ENCODE measurements around the gene IQCC.

The IQCC gene

GRCh38 chr1:32187850-32188249, 17.6 kb upstream of the IQCC start:
- H3K27me3 ChIP-seq (ENCODE audit: low read depth, low read length) = no peaks in the 10 kb centered on the region
- no peaks in the 10 kb centered on the region for H3K9me3 ChIP-seq (ENCODE audit: insufficient read depth, low read length)
- H4K20me1 ChIP-seq (ENCODE audit: insufficient read depth, low read length) = peaks cover 2% of the 10 kb centered on the region
- H3K4me3 ChIP-seq (ENCODE audit: low read length) = no peak overlapping the region
- no peak overlapping the region for H3K4me2 ChIP-seq (ENCODE audit: low read length)
- peaks cover 42% of the 10 kb centered on the region for H3K79me2 ChIP-seq (ENCODE audit: low read length)
- H3K36me3 ChIP-seq (replicated peaks; ENCODE audit: low read depth, low read length) = peaks cover 52% of the 10 kb centered on the region
- H3K27ac ChIP-seq (ENCODE audit: low read length) = no peak overlapping the region
- no peak overlapping the region for H2AFZ ChIP-seq (ENCODE audit: low read depth, low read length)
- no peaks in the 10 kb centered on the region for H3K4me1 ChIP-seq (ENCODE audit: low read length)
- no peak overlapping the region for H3K9ac ChIP-seq (ENCODE audit: low read length)
- no peak for TF ChIP-seq EZH2phosphoT487 (IDR thresholded peaks at IDR 0.05; ENCODE audit: low read depth)
- TF ChIP-seq CTCF (IDR thresholded peaks at IDR 0.05; ENCODE audit: low read depth, low read length) = no peak

GRCh38 chr1:32192220-32192948, 13.1 kb upstream of the IQCC start:
- H3K9me3 ChIP-seq (ENCODE audit: insufficient read depth, low read length) = no peaks in the 10 kb centered on the region
- H3K9ac ChIP-seq (ENCODE audit: low read length) = no peak overlapping the region
- H3K4me3 ChIP-seq (ENCODE audit: low read length) = no peak overlapping the region
- H2AFZ ChIP-seq (ENCODE audit: low read depth, low read length) = no peak overlapping the region
- H3K4me1 ChIP-seq (ENCODE audit: low read length) = no peaks in the 10 kb centered on the region
- H3K4me2 ChIP-seq (ENCODE audit: low read length) = no peak overlapping the region
- peaks cover 6% of the 10 kb centered on the region; the same call in 1 of the 2 replicates for H3K79me2 ChIP-seq (ENCODE audit: low read length)
- H3K27me3 ChIP-seq (ENCODE audit: low read depth, low read length) = no peaks in the 10 kb centered on the region
- H3K36me3 ChIP-seq (replicated peaks; ENCODE audit: low read depth, low read length) = peaks cover 50% of the 10 kb centered on the region
- H3K27ac ChIP-seq (ENCODE audit: low read length) = no peak overlapping the region
- no peak for TF ChIP-seq CTCF (IDR thresholded peaks at IDR 0.05; ENCODE audit: low read depth, low read length)
- no peak for TF ChIP-seq EZH2phosphoT487 (IDR thresholded peaks at IDR 0.05; ENCODE audit: low read depth)
- H4K20me1 ChIP-seq (ENCODE audit: insufficient read depth, low read length) = no peaks in the 10 kb centered on the region; the same call in 1 of the 2 replicates

GRCh38 chr1:32194984-32195383, 10.5 kb upstream of the IQCC start:
- Histone ChIP-seq H3K4me1 (ENCODE audit: low read length) (peaks cover 19% of the 10 kb centered on the region), H3K9ac (ENCODE audit: low read length) (no peak overlapping the region), H3K36me3 (replicated peaks; ENCODE audit: low read depth, low read length) (peaks cover 41% of the 10 kb centered on the region), H2AFZ (ENCODE audit: low read depth, low read length) (no peak overlapping the region), H4K20me1 (ENCODE audit: insufficient read depth, low read length) (no peaks in the 10 kb centered on the region), H3K4me2 (ENCODE audit: low read length) (no peak overlapping the region), H3K4me3 (ENCODE audit: low read length) (no peak overlapping the region), H3K79me2 (ENCODE audit: low read length) (no peaks in the 10 kb centered on the region), H3K27ac (ENCODE audit: low read length) (no peak overlapping the region), H3K9me3 (ENCODE audit: insufficient read depth, low read length) (no peaks in the 10 kb centered on the region), H3K27me3 (ENCODE audit: low read depth, low read length) (no peaks in the 10 kb centered on the region)
- TF ChIP-seq CTCF (IDR thresholded peaks at IDR 0.05; ENCODE audit: low read depth, low read length) = no peak
- no peak for TF ChIP-seq EZH2phosphoT487 (IDR thresholded peaks at IDR 0.05; ENCODE audit: low read depth)

GRCh38 chr1:32195531-32195930, 9.9 kb upstream of the IQCC start:
- no peaks in the 10 kb centered on the region for H3K27me3 ChIP-seq (ENCODE audit: low read depth, low read length)
- H3K27ac ChIP-seq (ENCODE audit: low read length) = no peak overlapping the region
- H3K36me3 ChIP-seq (replicated peaks; ENCODE audit: low read depth, low read length) = peaks cover 36% of the 10 kb centered on the region
- no peaks in the 10 kb centered on the region for H4K20me1 ChIP-seq (ENCODE audit: insufficient read depth, low read length)
- no peak overlapping the region for H2AFZ ChIP-seq (ENCODE audit: low read depth, low read length)
- H3K79me2 ChIP-seq (ENCODE audit: low read length) = no peaks in the 10 kb centered on the region
- TF ChIP-seq EZH2phosphoT487 (IDR thresholded peaks at IDR 0.05; ENCODE audit: low read depth) (no peak), CTCF (IDR thresholded peaks at IDR 0.05; ENCODE audit: low read depth, low read length) (no peak)
- H3K4me2 ChIP-seq (ENCODE audit: low read length) = no peak overlapping the region
- H3K9me3 ChIP-seq (ENCODE audit: insufficient read depth, low read length) = no peaks in the 10 kb centered on the region
- H3K4me1 ChIP-seq (ENCODE audit: low read length) = peaks cover 22% of the 10 kb centered on the region
- H3K4me3 ChIP-seq (ENCODE audit: low read length) = no peak overlapping the region
- H3K9ac ChIP-seq (ENCODE audit: low read length) = no peak overlapping the region
